Uterus (tissue), 4 donors: ENCODE measurements around the gene MEAK7. TPM values are rescaled to one million over a fixed set of nuclear protein-coding genes. Genes with fewer than 3 reads are reported as not detected.

Experiments used
- DNase-seq, 2 donors: peaks; one replicate each; pipeline ENCODE4 v3.0.0-alpha.2; 2019 to 2020
- H3K27ac ChIP-seq, 2 donors: fragments of 200-600 bp; sonication (generic); 1 replicate in 1 of 2; 2 replicates in 1 of 2; pipeline ENCODE4 v1.5.1; 2016 to 2018
- H3K27me3 ChIP-seq, 2 donors: fragments of 200-600 bp; sonication (generic); one replicate each; pipeline ENCODE4 v1.5.1; 2018 to 2019; ENCODE audit warnings: control low read depth in 1 of 2
- H3K36me3 ChIP-seq, 2 donors: fragments of 200-600 bp; sonication (generic); one replicate each; pipeline ENCODE4 v1.5.1; 2019; ENCODE audit warnings: control low read depth in 1 of 2
- H3K4me1 ChIP-seq, 2 donors: fragments of 200-600 bp; sonication (generic); one replicate each; pipeline ENCODE4 v1.5.1; 2018 to 2019; ENCODE audit warnings: control low read depth in 1 of 2
- H3K4me3 ChIP-seq, 2 donors: fragments of 200-600 bp; sonication (generic); 1 replicate in 1 of 2; 2 replicates in 1 of 2; pipeline ENCODE4 v1.5.1; 2018 to 2019; ENCODE audit warnings: mild to moderate bottlenecking in 1 of 2
- H3K9me3 ChIP-seq, 2 donors: fragments of 200-600 bp; sonication (generic); one replicate each; pipeline ENCODE4 v1.5.1; 2019; ENCODE audit warnings: control low read depth in 1 of 2
- CTCF ChIP-seq, 4 experiments: fragments of 200-600 bp in 2 of 4; fragments of 450-650 bp in 2 of 4; sonication (generic) in 2 of 4; IDR thresholded peaks; one replicate each; pipeline ENCODE4 v1.5.1; 2016 to 2019; ENCODE audit warnings: antibody characterized with exemption in 4 of 4, mild to moderate bottlenecking in 2 of 4, moderate library complexity in 1 of 4
- POLR2A ChIP-seq, 2 donors: fragments of 450-650 bp; IDR thresholded peaks; one replicate each; pipeline ENCODE4 v1.6.1; 2016; ENCODE audit warnings: antibody characterized with exemption in 2 of 2, mild to moderate bottlenecking in 1 of 2, moderate library complexity in 1 of 2
- intact Hi-C: fragments of 100-400 bp; cut with DNase I; formaldehyde crosslinking; loops from one replicate; pipeline ENCODE4 v1.15.1; 2023; ENCODE audit warnings: low total_unique reads
- total RNA-seq, 4 donors: library from RNA; depleted of rRNA in 3 of 4; stranded (reverse); fragments of >200 nt in 3 of 4; gene quantifications; one replicate each; pipeline versions ENCODE4 v1.1.0 to v1.2.4, GENCODE V29; 2014 to 2023
- donor health status: DM: yes; HTN: yes; CAD: no.

The MEAK7 gene
- total RNA-seq, 4 donors from 2014 or later = 11.3 to 26.8 (median 21.4) TPM

- H3K4me1 ChIP-seq = no peaks in the 10 kb centered on the region
- no peak overlapping the region for H3K4me3 ChIP-seq
- no peaks in the 10 kb centered on the region for H3K9me3 ChIP-seq
- H3K27me3 ChIP-seq = no peaks in the 10 kb centered on the region
- intact Hi-C loops = no loop called here
- TF ChIP-seq CTCF (IDR thresholded peaks at IDR 0.05) = no peak
- no peak for TF ChIP-seq POLR2A (IDR thresholded peaks at IDR 0.05)
- DNase-seq = no peak
- no peak overlapping the region for H3K27ac ChIP-seq
- H3K36me3 ChIP-seq = no peaks in the 10 kb centered on the region
Measured at GRCh38 chr16:84487358-84487757, 17.1 kb downstream of the MEAK7 start.

GRCh38 chr16:84486551-84487235 lies 17.8 kb downstream of the MEAK7 start:
- Histone ChIP-seq H3K27ac (no peak overlapping the region), H3K4me1 (no peaks in the 10 kb centered on the region), H3K36me3 (no peaks in the 10 kb centered on the region), H3K9me3 (no peaks in the 10 kb centered on the region), H3K27me3 (no peaks in the 10 kb centered on the region), H3K4me3 (no peak overlapping the region)
- intact Hi-C loops = no loop called here
- no peak for DNase-seq
- TF ChIP-seq POLR2A (IDR thresholded peaks at IDR 0.05) (no peak), CTCF (IDR thresholded peaks at IDR 0.05) (no peak)

- Histone ChIP-seq H3K4me3 (no peak overlapping the region), H3K4me1 (no peaks in the 10 kb centered on the region), H3K36me3 (no peaks in the 10 kb centered on the region), H3K27ac (no peak overlapping the region), H3K9me3 (no peaks in the 10 kb centered on the region), H3K27me3 (no peaks in the 10 kb centered on the region)
- no peak for DNase-seq
- no peak for TF ChIP-seq CTCF (IDR thresholded peaks at IDR 0.05)
- no peak for TF ChIP-seq POLR2A (IDR thresholded peaks at IDR 0.05)
- intact Hi-C loops = no loop called here
Measured at GRCh38 chr16:84486126-84486525, 18.3 kb downstream of the MEAK7 start.

- no peak overlapping the region for H3K27ac ChIP-seq
- TF ChIP-seq CTCF (IDR thresholded peaks at IDR 0.05) = no peak
- TF ChIP-seq POLR2A (IDR thresholded peaks at IDR 0.05) = no peak
- no peaks in the 10 kb centered on the region for H3K9me3 ChIP-seq
- H3K27me3 ChIP-seq = no peaks in the 10 kb centered on the region
- DNase-seq = no peak
- H3K4me1 ChIP-seq = no peaks in the 10 kb centered on the region
- H3K4me3 ChIP-seq = no peak overlapping the region
- H3K36me3 ChIP-seq = no peaks in the 10 kb centered on the region
- intact Hi-C loops = no loop called here
Measured at GRCh38 chr16:84485255-84486010, 19.0 kb downstream of the MEAK7 start.

GRCh38 chr16:84484579-84485254 lies 19.7 kb downstream of the MEAK7 start:
- no peak overlapping the region for H3K4me3 ChIP-seq
- peak; percentile 49 to 55 for DNase-seq
- no peaks in the 10 kb centered on the region for H3K36me3 ChIP-seq
- TF ChIP-seq CTCF (IDR thresholded peaks at IDR 0.05) (peak; percentile 62 to 90 (median 76)), POLR2A (IDR thresholded peaks at IDR 0.05) (no peak)
- no peaks in the 10 kb centered on the region for H3K9me3 ChIP-seq
- intact Hi-C loops = no loop called here
- no peak overlapping the region for H3K27ac ChIP-seq
- H3K27me3 ChIP-seq = no peaks in the 10 kb centered on the region
- H3K4me1 ChIP-seq = no peaks in the 10 kb centered on the region
